HEK293 (cell line): ENCODE measurements around the gene TUBGCP6.

ENCODE experiments used
- CTCF ChIP-seq: fragments of 450-650 bp; formaldehyde crosslinking; IDR thresholded peaks from 2 replicates; pipeline ENCODE4 v1.5.1; 2016; ENCODE audit warnings: missing biosample characterization, missing genetic modification characterization
- OVOL3 ChIP-seq: fragments of 450-650 bp; formaldehyde crosslinking; IDR thresholded peaks from 2 replicates; pipeline ENCODE4 v1.5.1; 2016; ENCODE audit warnings: missing biosample characterization, missing genetic modification characterization
- REPIN1 ChIP-seq: fragments of 450-650 bp; formaldehyde crosslinking; IDR thresholded peaks from 2 replicates; pipeline ENCODE4 v1.5.1; 2017; ENCODE audit warnings: missing biosample characterization, missing genetic modification characterization, low read depth
- ZBTB26 ChIP-seq: fragments of 450-650 bp; formaldehyde crosslinking; optimal IDR thresholded peaks from 2 replicates; pipeline ENCODE3; 2016; ENCODE audit warnings: missing biosample characterization, mild to moderate bottlenecking, missing genetic modification characterization
- ZFHX2 ChIP-seq: fragments of 450-650 bp; formaldehyde crosslinking; conservative IDR thresholded peaks from 2 replicates; pipeline ENCODE4 v1.5.1; 2016; ENCODE audit warnings: missing biosample characterization, missing genetic modification characterization
- ZNF121 ChIP-seq: fragments of 450-650 bp; formaldehyde crosslinking; IDR thresholded peaks from 2 replicates; pipeline ENCODE4 v1.5.1; 2016; ENCODE audit warnings: missing biosample characterization, missing genetic modification characterization
- ZNF202 ChIP-seq: fragments of 450-650 bp; formaldehyde crosslinking; IDR thresholded peaks from 2 replicates; pipeline ENCODE4 v1.5.1; 2016; ENCODE audit warnings: missing biosample characterization, missing genetic modification characterization, borderline replicate concordance
- ZNF266 ChIP-seq: fragments of 450-650 bp; formaldehyde crosslinking; IDR thresholded peaks from 2 replicates; pipeline ENCODE4 v1.5.1; 2016; ENCODE audit warnings: missing biosample characterization, missing genetic modification characterization, low read depth
- ZNF416 ChIP-seq: fragments of 450-650 bp; formaldehyde crosslinking; IDR thresholded peaks from 2 replicates; pipeline ENCODE4 v1.5.1; 2016; ENCODE audit warnings: missing biosample characterization, missing genetic modification characterization
- ZNF558 ChIP-seq: fragments of 450-650 bp; formaldehyde crosslinking; IDR thresholded peaks from 2 replicates; pipeline ENCODE4 v1.5.1; 2016; ENCODE audit warnings: missing biosample characterization, missing genetic modification characterization
- ZNF560 ChIP-seq: fragments of 450-650 bp; formaldehyde crosslinking; IDR thresholded peaks from 2 replicates; pipeline ENCODE4 v1.5.1; 2017; ENCODE audit warnings: missing biosample characterization, missing genetic modification characterization, borderline replicate concordance
- ZNF639 ChIP-seq: fragments of 450-650 bp; formaldehyde crosslinking; IDR thresholded peaks from 2 replicates; pipeline ENCODE4 v1.5.1; 2016; ENCODE audit warnings: missing biosample characterization, missing genetic modification characterization
- TF ChIP-seq, protein P1 (sequence below): fragments of 450-650 bp; formaldehyde crosslinking; conservative IDR thresholded peaks from 2 replicates; pipeline ENCODE4 v1.5.1; 2016; ENCODE audit warnings: low read depth, missing biosample characterization, missing genetic modification characterization
- TF ChIP-seq, protein P2 (sequence below): fragments of 450-650 bp; formaldehyde crosslinking; IDR thresholded peaks from 2 replicates; pipeline ENCODE4 v1.5.1; 2016; ENCODE audit warnings: missing biosample characterization, missing genetic modification characterization

- TF ChIP-seq ZNF202 (tag by site-specific recombination): no peak
- TF ChIP-seq ZBTB26: no peak
- TF ChIP-seq CTCF (tag by site-specific recombination): no peak
- no peak for TF ChIP-seq ZNF266 (tag by site-specific recombination)
- no peak for TF ChIP-seq ZNF560 (tag by site-specific recombination)
- no peak for TF ChIP-seq OVOL3 (tag by site-specific recombination)
- TF ChIP-seq ZNF558 (tag by site-specific recombination): no peak
- no peak for TF ChIP-seq ZNF121 (tag by site-specific recombination)
- no peak for TF ChIP-seq REPIN1
- no peak for TF ChIP-seq ZNF639
- TF ChIP-seq, protein P1, sequence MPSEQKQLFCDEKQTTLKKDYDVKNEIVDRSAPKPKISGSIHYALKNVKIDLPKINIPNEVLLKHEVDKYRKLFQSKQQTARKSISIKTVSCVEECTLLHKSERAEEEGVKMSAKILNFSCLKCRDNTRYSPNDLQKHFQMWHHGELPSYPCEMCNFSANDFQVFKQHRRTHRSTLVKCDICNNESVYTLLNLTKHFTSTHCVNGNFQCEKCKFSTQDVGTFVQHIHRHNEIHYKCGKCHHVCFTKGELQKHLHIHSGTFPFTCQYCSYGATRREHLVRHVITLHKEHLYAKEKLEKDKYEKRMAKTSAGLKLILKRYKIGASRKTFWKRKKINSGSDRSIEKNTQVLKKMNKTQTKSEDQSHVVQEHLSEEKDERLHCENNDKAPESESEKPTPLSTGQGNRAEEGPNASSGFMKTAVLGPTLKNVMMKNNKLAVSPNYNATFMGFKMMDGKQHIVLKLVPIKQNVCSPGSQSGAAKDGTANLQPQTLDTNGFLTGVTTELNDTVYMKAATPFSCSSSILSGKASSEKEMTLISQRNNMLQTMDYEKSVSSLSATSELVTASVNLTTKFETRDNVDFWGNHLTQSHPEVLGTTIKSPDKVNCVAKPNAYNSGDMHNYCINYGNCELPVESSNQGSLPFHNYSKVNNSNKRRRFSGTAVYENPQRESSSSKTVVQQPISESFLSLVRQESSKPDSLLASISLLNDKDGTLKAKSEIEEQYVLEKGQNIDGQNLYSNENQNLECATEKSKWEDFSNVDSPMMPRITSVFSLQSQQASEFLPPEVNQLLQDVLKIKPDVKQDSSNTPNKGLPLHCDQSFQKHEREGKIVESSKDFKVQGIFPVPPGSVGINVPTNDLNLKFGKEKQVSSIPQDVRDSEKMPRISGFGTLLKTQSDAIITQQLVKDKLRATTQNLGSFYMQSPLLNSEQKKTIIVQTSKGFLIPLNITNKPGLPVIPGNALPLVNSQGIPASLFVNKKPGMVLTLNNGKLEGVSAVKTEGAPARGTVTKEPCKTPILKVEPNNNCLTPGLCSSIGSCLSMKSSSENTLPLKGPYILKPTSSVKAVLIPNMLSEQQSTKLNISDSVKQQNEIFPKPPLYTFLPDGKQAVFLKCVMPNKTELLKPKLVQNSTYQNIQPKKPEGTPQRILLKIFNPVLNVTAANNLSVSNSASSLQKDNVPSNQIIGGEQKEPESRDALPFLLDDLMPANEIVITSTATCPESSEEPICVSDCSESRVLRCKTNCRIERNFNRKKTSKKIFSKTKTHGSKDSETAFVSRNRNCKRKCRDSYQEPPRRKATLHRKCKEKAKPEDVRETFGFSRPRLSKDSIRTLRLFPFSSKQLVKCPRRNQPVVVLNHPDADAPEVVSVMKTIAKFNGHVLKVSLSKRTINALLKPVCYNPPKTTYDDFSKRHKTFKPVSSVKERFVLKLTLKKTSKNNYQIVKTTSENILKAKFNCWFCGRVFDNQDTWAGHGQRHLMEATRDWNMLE (tag by site-specific recombination): no peak
- TF ChIP-seq ZNF416 (tag by site-specific recombination): no peak
- TF ChIP-seq, protein P2, sequence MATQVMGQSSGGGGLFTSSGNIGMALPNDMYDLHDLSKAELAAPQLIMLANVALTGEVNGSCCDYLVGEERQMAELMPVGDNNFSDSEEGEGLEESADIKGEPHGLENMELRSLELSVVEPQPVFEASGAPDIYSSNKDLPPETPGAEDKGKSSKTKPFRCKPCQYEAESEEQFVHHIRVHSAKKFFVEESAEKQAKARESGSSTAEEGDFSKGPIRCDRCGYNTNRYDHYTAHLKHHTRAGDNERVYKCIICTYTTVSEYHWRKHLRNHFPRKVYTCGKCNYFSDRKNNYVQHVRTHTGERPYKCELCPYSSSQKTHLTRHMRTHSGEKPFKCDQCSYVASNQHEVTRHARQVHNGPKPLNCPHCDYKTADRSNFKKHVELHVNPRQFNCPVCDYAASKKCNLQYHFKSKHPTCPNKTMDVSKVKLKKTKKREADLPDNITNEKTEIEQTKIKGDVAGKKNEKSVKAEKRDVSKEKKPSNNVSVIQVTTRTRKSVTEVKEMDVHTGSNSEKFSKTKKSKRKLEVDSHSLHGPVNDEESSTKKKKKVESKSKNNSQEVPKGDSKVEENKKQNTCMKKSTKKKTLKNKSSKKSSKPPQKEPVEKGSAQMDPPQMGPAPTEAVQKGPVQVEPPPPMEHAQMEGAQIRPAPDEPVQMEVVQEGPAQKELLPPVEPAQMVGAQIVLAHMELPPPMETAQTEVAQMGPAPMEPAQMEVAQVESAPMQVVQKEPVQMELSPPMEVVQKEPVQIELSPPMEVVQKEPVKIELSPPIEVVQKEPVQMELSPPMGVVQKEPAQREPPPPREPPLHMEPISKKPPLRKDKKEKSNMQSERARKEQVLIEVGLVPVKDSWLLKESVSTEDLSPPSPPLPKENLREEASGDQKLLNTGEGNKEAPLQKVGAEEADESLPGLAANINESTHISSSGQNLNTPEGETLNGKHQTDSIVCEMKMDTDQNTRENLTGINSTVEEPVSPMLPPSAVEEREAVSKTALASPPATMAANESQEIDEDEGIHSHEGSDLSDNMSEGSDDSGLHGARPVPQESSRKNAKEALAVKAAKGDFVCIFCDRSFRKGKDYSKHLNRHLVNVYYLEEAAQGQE (tag by site-specific recombination): no peak
- no peak for TF ChIP-seq ZFHX2 (tag by site-specific recombination)
Observed at GRCh38 chr22:50233223-50233622, 11.6 kb downstream of the TUBGCP6 start.
